Measurements from ENCODE around the gene IMMP2L. TPM values are rescaled to one million over a fixed set of nuclear protein-coding genes. Genes with fewer than 3 reads are reported as not detected.
A peak's percentile ranks its signal among the peaks of the same experiment; 100 is the strongest.

IMMP2L gene
- total and polyA plus RNA-seq, 2 of the 4 experiments (the other 2 are of a cell fraction) = 5.8 to 9.3 TPM

- no peak overlapping the region for H3K4me2 ChIP-seq (ENCODE audit: low read depth, low read length)
- no peak overlapping the region for H3K9ac ChIP-seq (ENCODE audit: low read depth, low read length)
- H3K56ac ChIP-seq (ENCODE audit: extremely low read depth, insufficient read depth, low read length) = no peak overlapping the region
- DNase-seq (peak; percentile 5), ATAC-seq (ENCODE audit: low read depth) (no peak)
- H2AK5ac ChIP-seq (ENCODE audit: low read depth, low read length) = no peak overlapping the region
- H3K4me3 ChIP-seq (ENCODE audit: insufficient read depth, low read depth, low read length) = no peak overlapping the region
- H3K23ac ChIP-seq (ENCODE audit: low read depth, low read length) = no peak overlapping the region
- H3K27ac ChIP-seq (ENCODE audit: insufficient read depth, low read length) = no peak overlapping the region
- no peak overlapping the region for H3K4ac ChIP-seq (ENCODE audit: low read depth, low read length)
- H3K9me3 ChIP-seq (ENCODE audit: control insufficient read depth, insufficient read depth, low read length) = no peaks in the 10 kb centered on the region
- no peak overlapping the region for H2BK20ac ChIP-seq (ENCODE audit: low read depth, low read length)
- no peak overlapping the region for H2AFZ ChIP-seq (replicated peaks; ENCODE audit: low read length, poor library complexity)
- no peak overlapping the region for H2AK9ac ChIP-seq (replicated peaks; ENCODE audit: low read depth, low read length, poor library complexity)
- no CpG with 5 or more reads among the region's 1 CpG for WGBS, 2 experiments (ENCODE audit: extremely low coverage in 2 of 2, insufficient read length in 1 of 2)
- in situ Hi-C loops (cut with MboI; ENCODE audit: low sequenced_read_pairs) (no loop called here), dilution Hi-C loops (cut with HindIII; ENCODE audit: low sequenced_read_pairs, unreplicated experiment) (no loop called here), intact Hi-C loops (cut with micrococcal nuclease) (no loop called here)
- no peaks in the 10 kb centered on the region for H3K79me1 ChIP-seq (ENCODE audit: low read depth in 1 of 2, low read length in 2 of 2)
- BruUV-seq (replicated peaks) = no TSS peak
- ChIA-PET POLR2A (ENCODE audit: unreplicated experiment) (no interaction called here), CTCF (no interaction called here)
- no peaks in the 10 kb centered on the region for H3K4me1 ChIP-seq (ENCODE audit: control insufficient read depth, insufficient read depth, low read length)
- no peak overlapping the region for H4K8ac ChIP-seq (ENCODE audit: low read depth in 2 of 2, low read length in 2 of 2)
- no peak overlapping the region for H2BK120ac ChIP-seq (ENCODE audit: low read depth, low read length)
- H4K91ac ChIP-seq (ENCODE audit: insufficient read depth, low read depth, low read length) = no peak overlapping the region
- H2BK5ac ChIP-seq (ENCODE audit: low read depth, low read length, poor library complexity, severe bottlenecking) = no peak overlapping the region
- H4K20me1 ChIP-seq (ENCODE audit: insufficient read depth, low read length) = no peaks in the 10 kb centered on the region
- TF ChIP-seq MAFK (IDR thresholded peaks at IDR 0.05; ENCODE audit: low read depth, low read length) = peak; percentile 27; the same call in 1 of the 2 replicates
- TF ChIP-seq CEBPB (IDR thresholded peaks at IDR 0.05; ENCODE audit: low read depth, low read length) = no peak
- no peaks in the 10 kb centered on the region for H3K9me1 ChIP-seq (ENCODE audit: insufficient read depth, low read length)
- no peak overlapping the region for H4K5ac ChIP-seq (ENCODE audit: low read depth, low read length)
- H3K27me3 ChIP-seq (ENCODE audit: control insufficient read depth, insufficient read depth, low read length) = no peaks in the 10 kb centered on the region
- H3K14ac ChIP-seq (replicated peaks; ENCODE audit: low read depth, low read length) = no peak overlapping the region
- no peaks in the 10 kb centered on the region for H3K36me3 ChIP-seq (ENCODE audit: control insufficient read depth, insufficient read depth, low read length)
- H3K18ac ChIP-seq (ENCODE audit: low read depth, low read length) = no peak overlapping the region
- no peak overlapping the region for H2BK15ac ChIP-seq (ENCODE audit: low read depth, low read length)
These were observed 32.6 kb downstream of the IMMP2L start for GRCh38 chr7:111529507-111530355.
